Fibroblast of the aortic adventitia (primary cell): Measurements from ENCODE around the gene TTYH2. TPM values are rescaled to one million over a fixed set of nuclear protein-coding genes. Genes with fewer than 3 reads are reported as not detected.
A peak's percentile ranks its signal among the peaks of the same experiment; 100 is the strongest.

Source experiments
- DNase-seq: peaks from one replicate; pipeline ENCODE4 v3.0.0-alpha.2; 2010; ENCODE audit warnings: low read depth
- H3K4me3 ChIP-seq: 2 replicates; pipeline ENCODE4 v1.5.1; 2011; ENCODE audit warnings: low read depth, mild to moderate bottlenecking, control low read depth, low read length, moderate library complexity
- total RNA-seq: library from RNA; depleted of rRNA; stranded (reverse); fragments of >200 nt; gene quantifications from 2 replicates; pipeline ENCODE4 v1.2.3, GENCODE V29; 2012; ENCODE audit warnings: low replicate concordance
- TF ChIP-seq, protein P1 (sequence below): IDR thresholded peaks from 2 replicates; pipeline ENCODE4 v1.5.1; 2011; ENCODE audit warnings: mild to moderate bottlenecking, low read length, control low read depth, inconsistent platforms; ENCODE audit not compliant: insufficient read depth

TTYH2 gene
- total RNA-seq, 1 donor, result 0.54 TPM

DNA sequence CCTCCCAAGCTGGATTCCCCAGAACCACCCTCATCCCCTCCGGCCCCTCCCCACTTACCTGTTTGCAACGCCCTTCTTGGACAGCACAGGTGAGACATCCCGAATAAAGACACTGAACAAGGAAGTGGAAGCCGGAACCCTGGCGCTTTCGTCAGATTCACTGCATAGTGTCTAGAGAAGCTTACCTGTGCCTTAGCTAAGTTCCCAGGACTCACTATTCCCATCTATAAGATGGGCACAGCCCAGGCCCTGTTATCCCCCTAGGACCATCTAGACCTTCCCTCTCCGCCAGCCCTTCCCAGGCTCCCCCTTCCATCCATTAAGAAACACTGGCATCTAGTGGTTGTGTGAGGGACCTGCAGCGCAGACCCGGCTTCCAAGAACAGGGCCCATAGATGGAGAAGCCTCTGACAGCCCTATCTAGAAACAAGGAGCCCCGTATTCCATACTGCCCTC is 36.8 kb upstream of the TTYH2 start:
- DNase-seq, result peak; percentile 64
- TF ChIP-seq, protein P1, sequence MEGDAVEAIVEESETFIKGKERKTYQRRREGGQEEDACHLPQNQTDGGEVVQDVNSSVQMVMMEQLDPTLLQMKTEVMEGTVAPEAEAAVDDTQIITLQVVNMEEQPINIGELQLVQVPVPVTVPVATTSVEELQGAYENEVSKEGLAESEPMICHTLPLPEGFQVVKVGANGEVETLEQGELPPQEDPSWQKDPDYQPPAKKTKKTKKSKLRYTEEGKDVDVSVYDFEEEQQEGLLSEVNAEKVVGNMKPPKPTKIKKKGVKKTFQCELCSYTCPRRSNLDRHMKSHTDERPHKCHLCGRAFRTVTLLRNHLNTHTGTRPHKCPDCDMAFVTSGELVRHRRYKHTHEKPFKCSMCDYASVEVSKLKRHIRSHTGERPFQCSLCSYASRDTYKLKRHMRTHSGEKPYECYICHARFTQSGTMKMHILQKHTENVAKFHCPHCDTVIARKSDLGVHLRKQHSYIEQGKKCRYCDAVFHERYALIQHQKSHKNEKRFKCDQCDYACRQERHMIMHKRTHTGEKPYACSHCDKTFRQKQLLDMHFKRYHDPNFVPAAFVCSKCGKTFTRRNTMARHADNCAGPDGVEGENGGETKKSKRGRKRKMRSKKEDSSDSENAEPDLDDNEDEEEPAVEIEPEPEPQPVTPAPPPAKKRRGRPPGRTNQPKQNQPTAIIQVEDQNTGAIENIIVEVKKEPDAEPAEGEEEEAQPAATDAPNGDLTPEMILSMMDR, result peak; percentile 92
- no peak overlapping the region for H3K4me3 ChIP-seq

DNA sequence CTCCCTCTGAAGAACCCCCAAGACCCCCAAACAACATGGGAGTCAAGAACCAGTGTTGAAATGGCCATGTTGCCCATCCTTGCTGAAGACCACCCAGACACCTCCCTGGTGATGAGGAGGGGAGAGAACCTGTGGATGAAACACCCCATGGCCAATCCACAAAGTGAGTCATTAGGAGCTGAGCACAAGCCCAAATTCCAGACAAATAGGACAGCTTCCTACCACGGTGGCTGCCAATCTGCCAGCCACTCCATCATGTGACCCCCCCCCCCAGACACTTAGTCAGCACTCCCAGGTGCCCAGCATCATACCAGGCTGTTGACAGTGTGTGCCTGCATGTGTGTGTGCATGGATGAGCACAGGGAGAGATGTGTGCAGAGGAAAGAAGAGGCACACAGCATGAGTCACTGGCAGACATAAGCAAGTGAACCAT is 36.3 kb upstream of the TTYH2 start:
- peak; percentile 13 for DNase-seq
- no peak overlapping the region for H3K4me3 ChIP-seq
- TF ChIP-seq, protein P1, result no peak

DNA sequence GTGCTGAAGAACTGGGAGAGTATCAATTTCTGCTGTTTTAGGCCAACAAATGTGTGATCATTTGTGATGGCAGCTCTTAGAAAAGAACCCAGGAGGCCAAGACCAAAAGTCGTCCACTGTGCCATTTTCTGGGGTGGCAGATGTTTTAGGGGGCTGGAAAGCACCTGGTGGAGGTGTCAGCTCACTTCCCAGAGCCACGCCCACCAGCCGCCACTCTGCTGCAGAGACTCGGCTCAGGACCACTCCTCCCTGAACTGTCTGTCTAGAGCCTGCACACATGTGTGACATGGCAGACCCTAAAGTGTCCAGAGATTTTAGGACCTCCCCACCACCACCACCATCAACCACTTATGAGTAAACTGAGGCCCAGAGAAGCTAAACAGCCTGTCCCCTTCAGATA is 33.8 kb upstream of the TTYH2 start:
- TF ChIP-seq, protein P1, result no peak
- H3K4me3 ChIP-seq, result no peak overlapping the region
- no peak for DNase-seq

DNA sequence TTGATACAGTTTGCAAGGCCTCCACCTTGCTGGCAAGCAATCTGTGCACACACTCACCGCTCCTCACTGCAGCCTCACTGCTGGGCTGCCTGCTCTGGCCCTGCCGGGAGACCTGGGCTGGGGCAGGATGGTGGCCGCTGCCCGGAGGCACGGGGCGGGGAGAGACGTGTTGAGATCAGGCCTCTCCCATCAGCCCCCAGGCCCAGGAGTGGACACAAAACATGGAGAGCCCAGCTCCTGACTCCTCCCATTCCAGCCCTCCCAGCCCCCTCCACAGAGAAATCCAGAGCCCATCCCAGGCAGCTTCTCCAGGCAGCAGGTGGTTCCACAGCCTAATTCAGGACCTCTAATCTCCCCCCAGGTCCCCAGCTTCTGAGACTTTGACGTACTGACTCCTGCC is 33.0 kb upstream of the TTYH2 start:
- no peak overlapping the region for H3K4me3 ChIP-seq
- no peak for DNase-seq
- TF ChIP-seq, protein P1, result no peak

DNA sequence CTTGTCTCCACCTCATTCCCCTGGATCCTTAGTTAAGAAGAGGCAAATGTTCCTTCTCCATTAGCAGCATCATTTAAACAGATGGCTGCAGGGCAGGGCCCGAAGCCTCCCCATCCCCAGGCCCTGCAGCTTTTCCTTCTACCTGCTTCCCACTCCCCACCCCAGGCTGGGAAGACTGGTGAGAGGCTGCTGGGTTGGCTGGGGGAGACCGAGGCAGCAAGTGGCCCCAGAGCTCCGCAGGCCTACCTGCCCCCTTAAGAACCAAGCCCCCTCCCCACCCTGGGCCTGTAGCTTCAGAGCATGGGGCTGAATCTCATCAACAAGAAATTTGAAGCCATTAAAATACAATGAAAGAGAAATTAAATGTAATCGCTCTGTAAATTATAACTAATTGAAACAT is 32.0 kb upstream of the TTYH2 start:
- DNase-seq, result no peak
- no peak overlapping the region for H3K4me3 ChIP-seq
- TF ChIP-seq, protein P1, result no peak

DNA sequence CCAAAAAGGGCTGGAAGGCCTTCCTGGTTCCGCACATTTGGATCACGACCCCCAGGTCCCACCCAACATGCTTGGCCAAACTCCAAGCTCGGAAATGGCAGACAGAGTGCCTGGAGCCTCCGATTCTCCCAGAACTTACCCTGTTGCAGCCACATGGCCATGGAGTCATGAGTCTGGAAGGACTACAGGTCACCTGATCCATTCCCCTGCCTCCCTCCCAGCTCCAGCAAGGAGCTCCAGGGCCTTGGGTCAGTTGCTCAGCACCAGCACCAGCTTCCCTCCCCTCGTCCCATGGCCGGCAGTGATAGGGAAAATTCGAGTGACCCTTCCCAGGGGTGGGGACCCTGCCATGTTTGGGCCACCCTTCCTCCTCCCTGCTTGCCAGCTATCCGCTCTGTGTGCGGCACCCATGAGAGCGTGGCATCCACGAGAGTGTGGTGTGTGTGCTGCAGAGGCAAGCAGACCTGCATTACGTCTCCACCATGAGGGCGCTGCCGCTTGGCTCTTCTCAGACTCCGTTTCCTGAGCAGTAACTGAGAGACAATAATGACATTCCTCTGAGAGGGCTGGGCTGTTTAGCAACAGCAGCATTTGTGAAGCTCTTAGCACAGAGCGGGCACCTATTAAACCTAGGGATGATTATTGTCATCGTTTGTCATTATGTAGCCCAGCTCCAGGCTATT is 31.2 kb upstream of the TTYH2 start:
- H3K4me3 ChIP-seq, result no peak overlapping the region
- no peak for DNase-seq
- TF ChIP-seq, protein P1, result no peak

DNA sequence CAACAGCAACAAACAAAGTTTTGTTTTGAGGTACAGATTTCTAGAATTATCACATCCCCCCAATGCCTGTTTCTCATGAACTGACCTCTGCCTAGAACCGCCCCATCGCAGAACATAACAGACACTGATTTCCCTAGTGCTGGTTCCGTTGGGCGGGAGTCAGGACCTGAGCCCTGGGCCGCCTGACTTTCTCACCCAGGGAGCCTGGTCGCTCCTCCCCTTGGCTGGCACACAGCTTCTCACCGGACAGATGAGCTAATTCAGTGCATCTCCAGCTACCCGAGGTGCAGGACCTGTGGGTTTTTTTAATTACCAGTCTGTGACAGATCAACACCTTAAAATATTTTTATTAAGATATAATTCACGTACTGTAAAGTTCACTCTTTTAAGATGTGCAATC is 30.0 kb upstream of the TTYH2 start:
- TF ChIP-seq, protein P1, result no peak
- no peak overlapping the region for H3K4me3 ChIP-seq

More for the DNA sequence above, 30.0 kb upstream of the TTYH2 start:
- no peak for DNase-seq
